ENCODE measurements around the gene BUD13. TPM values are rescaled to one million over a fixed set of nuclear protein-coding genes. Genes with fewer than 3 reads are reported as not detected.

Gene BUD13
- total and polyA plus RNA-seq, 11 donors: 4.3 to 10.0 (median 7.1) TPM

DNA sequence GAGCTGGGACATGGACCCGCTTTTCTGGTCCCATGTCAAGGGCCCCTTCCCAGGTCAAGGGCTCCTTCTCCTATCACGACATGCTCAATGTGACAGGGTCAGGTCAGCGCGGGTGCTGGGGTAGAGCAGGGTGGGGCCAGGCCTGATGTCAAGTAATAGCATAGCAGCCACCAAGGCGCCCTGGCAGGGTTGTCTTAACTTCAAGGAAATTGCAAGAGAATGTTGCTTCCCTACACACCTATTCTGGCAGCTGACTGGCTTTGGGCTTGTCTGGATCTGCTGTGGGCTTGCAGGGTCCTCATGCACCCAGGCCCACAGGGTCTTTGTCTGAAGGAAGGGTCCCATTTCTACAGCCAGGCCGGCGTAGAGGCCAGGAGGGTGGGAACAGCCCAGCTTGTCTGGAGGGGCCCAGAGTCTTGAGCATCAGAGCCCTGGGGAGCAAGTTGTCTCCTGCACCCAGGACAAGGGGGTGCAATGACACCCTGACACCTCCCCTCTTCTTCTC is 71.4 kb downstream of the BUD13 start:
- peaks cover 0 to 11% (median 0%) of the 10 kb centered on the region in 9 donors for H3K27me3 ChIP-seq
- H3K27ac ChIP-seq: no peak overlapping the region
- no peak overlapping the region for H3K4me3 ChIP-seq
- no peak for ATAC-seq
- no peak for DNase-seq
- no peak for TF ChIP-seq POLR2A (IDR thresholded peaks at IDR 0.05)
- TF ChIP-seq, protein P1, sequence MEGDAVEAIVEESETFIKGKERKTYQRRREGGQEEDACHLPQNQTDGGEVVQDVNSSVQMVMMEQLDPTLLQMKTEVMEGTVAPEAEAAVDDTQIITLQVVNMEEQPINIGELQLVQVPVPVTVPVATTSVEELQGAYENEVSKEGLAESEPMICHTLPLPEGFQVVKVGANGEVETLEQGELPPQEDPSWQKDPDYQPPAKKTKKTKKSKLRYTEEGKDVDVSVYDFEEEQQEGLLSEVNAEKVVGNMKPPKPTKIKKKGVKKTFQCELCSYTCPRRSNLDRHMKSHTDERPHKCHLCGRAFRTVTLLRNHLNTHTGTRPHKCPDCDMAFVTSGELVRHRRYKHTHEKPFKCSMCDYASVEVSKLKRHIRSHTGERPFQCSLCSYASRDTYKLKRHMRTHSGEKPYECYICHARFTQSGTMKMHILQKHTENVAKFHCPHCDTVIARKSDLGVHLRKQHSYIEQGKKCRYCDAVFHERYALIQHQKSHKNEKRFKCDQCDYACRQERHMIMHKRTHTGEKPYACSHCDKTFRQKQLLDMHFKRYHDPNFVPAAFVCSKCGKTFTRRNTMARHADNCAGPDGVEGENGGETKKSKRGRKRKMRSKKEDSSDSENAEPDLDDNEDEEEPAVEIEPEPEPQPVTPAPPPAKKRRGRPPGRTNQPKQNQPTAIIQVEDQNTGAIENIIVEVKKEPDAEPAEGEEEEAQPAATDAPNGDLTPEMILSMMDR (IDR thresholded peaks at IDR 0.05): no peak
- H3K4me1 ChIP-seq: no peaks in the 10 kb centered on the region
- H3K9me3 ChIP-seq: no peaks in the 10 kb centered on the region
- 86 to 94% (median 93%) methylated on average over 5 to 7 of the region's 7 CpGs for WGBS, 4 donors
- no peaks in the 10 kb centered on the region for H3K36me3 ChIP-seq
- intact Hi-C loops (cut with DNase I): no loop called here

DNA sequence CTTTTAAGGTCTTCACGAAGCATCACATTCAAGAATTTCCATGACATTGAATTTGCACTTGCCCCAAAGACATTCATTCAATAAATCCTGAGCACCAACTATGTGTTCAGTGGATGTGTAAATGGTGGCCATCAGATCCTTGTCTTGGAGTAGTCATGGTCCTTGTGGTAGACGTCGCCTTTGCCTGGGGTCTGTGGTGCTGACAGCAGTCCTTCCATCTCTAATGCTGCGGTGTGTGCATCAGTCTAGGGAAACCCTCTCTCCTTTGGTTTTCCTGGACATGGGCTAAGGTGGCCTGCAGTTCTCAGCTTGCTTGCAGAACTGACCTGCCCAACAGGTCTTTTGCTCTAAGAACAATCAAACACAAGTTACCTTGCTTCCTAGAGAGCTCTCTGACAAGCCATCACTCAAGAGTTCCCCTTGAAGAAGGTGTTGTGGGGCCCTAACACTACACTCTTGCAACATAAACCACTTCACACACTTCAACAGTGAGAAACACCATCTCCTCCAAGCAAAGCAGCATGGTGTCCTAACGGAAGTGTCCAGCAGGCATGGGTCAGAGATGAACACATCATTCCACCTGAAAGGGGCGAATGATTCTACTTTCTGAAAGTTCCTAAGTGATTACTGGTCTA is 72.1 kb downstream of the BUD13 start:
- 90 to 95% (median 92%) methylated on average over 6 of the region's 6 CpGs for WGBS, 4 donors
- TF ChIP-seq, protein P1 (IDR thresholded peaks at IDR 0.05): no peak
- no peak for TF ChIP-seq POLR2A (IDR thresholded peaks at IDR 0.05)
- Histone ChIP-seq H3K4me1 (no peaks in the 10 kb centered on the region), H3K27me3 (peaks cover 0 to 7% (median 0%) of the 10 kb centered on the region in 9 donors), H3K36me3 (no peaks in the 10 kb centered on the region), H3K9me3 (no peaks in the 10 kb centered on the region), H3K4me3 (no peak overlapping the region), H3K27ac (no peak overlapping the region)
- intact Hi-C loops (cut with DNase I): no loop called here
- DNase-seq (no peak), ATAC-seq (no peak)

Other genes with a start within 250 kb of the BUD13 start
- gene ZPR1, start 15.0 kb upstream of the BUD13 start, total RNA-seq: 10 to 100 TPM in 8 of 9 donors, 1 to 10 TPM in 1; 9.7 to 48.7 (median 27.1) TPM
- gene ZPR1, start 15.0 kb upstream of the BUD13 start, polyA plus RNA-seq: 10 to 100 TPM in 1 of 2 donors, 1 to 10 TPM in 1; 6.2 to 59.4 TPM
- gene APOA5, start 18.9 kb upstream of the BUD13 start, total RNA-seq: not detected
- gene APOA5, start 18.9 kb upstream of the BUD13 start, polyA plus RNA-seq: not detected
- not detected for gene APOA4, start 50.3 kb upstream of the BUD13 start, total RNA-seq
- under 1 TPM in 1 of 2 donors, not detected in 1; 0.86 TPM for gene APOA4, start 50.3 kb upstream of the BUD13 start, polyA plus RNA-seq
- 1 to 10 TPM in 1 of 9 donors, under 1 TPM in 1, not detected in 7; 0.39 to 9.9 TPM for gene APOC3, start 56.9 kb upstream of the BUD13 start, total RNA-seq
- not detected for gene APOC3, start 56.9 kb upstream of the BUD13 start, polyA plus RNA-seq
- gene APOA1, start 64.6 kb upstream of the BUD13 start, total RNA-seq: 100 to 1,000 TPM in 2 of 9 donors, 10 to 100 TPM in 6, 1 to 10 TPM in 1; 10.0 to 383 (median 59.3) TPM
- gene APOA1, start 64.6 kb upstream of the BUD13 start, polyA plus RNA-seq: 100 to 1,000 TPM in 1 of 2 donors, 10 to 100 TPM in 1; 87.7 to 422 TPM

Data from heart left ventricle (tissue), 16 donors.